Kidney (tissue), 14 donors: ENCODE data around the gene GRAMD4. TPM values are rescaled to one million over a fixed set of nuclear protein-coding genes. Genes with fewer than 3 reads are reported as not detected.
"Not testable (repeated sequence)": the region's sequence is repeated elsewhere in the genome, so short reads cannot be mapped to it uniquely, and the experiment has no call there.

Experiments
- DNase-seq, 5 donors: peaks; one replicate each; pipeline ENCODE4 v3.0.0-alpha.2; 2013 to 2020
- FAIRE-seq: peaks from 2 replicates; lab custom pipeline; 2012; peaks lifted over from hg19 to GRCh38; lab: Jason Lieb, UNC
- H3K27ac ChIP-seq, 2 donors: one replicate each; pipeline ENCODE4 v1.7.0; 2013; ENCODE audit warnings: low read depth in 2 of 2, low read length in 2 of 2, inconsistent platforms in 1 of 2
- H3K27me3 ChIP-seq: one replicate; pipeline ENCODE4 v1.7.1; 2013; ENCODE audit warnings: low read length, inconsistent platforms; ENCODE audit not compliant: control insufficient read depth, insufficient read depth
- H3K36me3 ChIP-seq, 3 donors: one replicate each; pipeline versions ENCODE4 v1.7.0 to v1.7.1; 2013; ENCODE audit warnings: low read length in 3 of 3, control low read depth in 1 of 3, inconsistent platforms in 1 of 3; ENCODE audit not compliant: insufficient read depth in 3 of 3, control insufficient read depth in 2 of 3
- H3K4me1 ChIP-seq, 3 donors: one replicate each; pipeline versions ENCODE4 v1.7.0 to v1.7.1; 2013; ENCODE audit warnings: low read length in 3 of 3, inconsistent platforms in 1 of 3, low read depth in 1 of 3; ENCODE audit not compliant: control insufficient read depth in 2 of 3, insufficient read depth in 2 of 3
- H3K4me3 ChIP-seq, 3 donors: one replicate each; pipeline versions ENCODE4 v1.7.0 to v1.8.1; 2013; ENCODE audit warnings: low read length in 3 of 3, control low read depth in 1 of 3, inconsistent platforms in 1 of 3
- H3K9ac ChIP-seq, 3 donors: one replicate each; pipeline versions ENCODE4 v1.7.0 to v1.7.1; 2013; ENCODE audit warnings: low read length in 3 of 3, control low read depth in 1 of 3, inconsistent platforms in 1 of 3
- H3K9me3 ChIP-seq, 3 donors: one replicate each; pipeline versions ENCODE4 v1.7.0 to v1.7.1; 2013; ENCODE audit warnings: low read length in 3 of 3, control low read depth in 1 of 3, inconsistent platforms in 1 of 3; ENCODE audit not compliant: control insufficient read depth in 2 of 3, insufficient read depth in 1 of 3
- intact Hi-C: fragments of 100-400 bp; cut with DNase I; formaldehyde crosslinking; loops from one replicate; pipeline ENCODE4 v1.11.1; 2022
- polyA plus RNA-seq: library from polyadenylated mRNA; stranded (reverse); fragments of 350-450 nt; fragmentation: Illumina TruSeq; extraction: RNeasy Lipid Tissue Mini Kit (QIAGEN cat#74804); gene quantifications from one replicate; pipeline ENCODE4 v1.2.3, GENCODE V29; 2014; ENCODE audit warnings: low read depth, low replicate concordance; ENCODE audit not compliant: insufficient read depth
- total RNA-seq: library from RNA; stranded (reverse); fragmentation: NEBNext Ultra II Directional; extraction: Animal tissue kit (Norgen Biotek cat#: 25700); gene quantifications from one replicate; pipeline ENCODE4 v1.2.1, GENCODE V29; 2021
- TF ChIP-seq, protein P1 (sequence below): IDR thresholded peaks from 3 replicates; pipeline ENCODE4 v1.5.1; 2012; ENCODE audit warnings: mild to moderate bottlenecking, moderate library complexity, borderline replicate concordance; ENCODE audit not compliant: insufficient read depth; ENCODE audit errors: extremely low read depth
- donor health status: control.
- donor health status: control.
- donor health status: control.
- donor health status: control.
- donor health status: control.
- donor health status: DM: yes; HTN: yes; CAD: no.
- donor health status: Normal renal cell carcinoma (clear cell type).

The GRAMD4 gene
- total and polyA plus RNA-seq, 2 donors from 2014 or later: 12.1 to 58.2 TPM

- Histone ChIP-seq H3K36me3 (no peaks in the 10 kb centered on the region), H3K4me3 (no peak overlapping the region), H3K27ac (no peak overlapping the region), H3K9ac (no peak overlapping the region), H3K9me3 (no peaks in the 10 kb centered on the region), H3K27me3 (no peaks in the 10 kb centered on the region), H3K4me1 (peaks cover 0 to 10% (median 0%) of the 10 kb centered on the region in 3 donors)
- no peak for DNase-seq
- intact Hi-C loops: no loop called here
- no peak for FAIRE-seq
- TF ChIP-seq, protein P1, sequence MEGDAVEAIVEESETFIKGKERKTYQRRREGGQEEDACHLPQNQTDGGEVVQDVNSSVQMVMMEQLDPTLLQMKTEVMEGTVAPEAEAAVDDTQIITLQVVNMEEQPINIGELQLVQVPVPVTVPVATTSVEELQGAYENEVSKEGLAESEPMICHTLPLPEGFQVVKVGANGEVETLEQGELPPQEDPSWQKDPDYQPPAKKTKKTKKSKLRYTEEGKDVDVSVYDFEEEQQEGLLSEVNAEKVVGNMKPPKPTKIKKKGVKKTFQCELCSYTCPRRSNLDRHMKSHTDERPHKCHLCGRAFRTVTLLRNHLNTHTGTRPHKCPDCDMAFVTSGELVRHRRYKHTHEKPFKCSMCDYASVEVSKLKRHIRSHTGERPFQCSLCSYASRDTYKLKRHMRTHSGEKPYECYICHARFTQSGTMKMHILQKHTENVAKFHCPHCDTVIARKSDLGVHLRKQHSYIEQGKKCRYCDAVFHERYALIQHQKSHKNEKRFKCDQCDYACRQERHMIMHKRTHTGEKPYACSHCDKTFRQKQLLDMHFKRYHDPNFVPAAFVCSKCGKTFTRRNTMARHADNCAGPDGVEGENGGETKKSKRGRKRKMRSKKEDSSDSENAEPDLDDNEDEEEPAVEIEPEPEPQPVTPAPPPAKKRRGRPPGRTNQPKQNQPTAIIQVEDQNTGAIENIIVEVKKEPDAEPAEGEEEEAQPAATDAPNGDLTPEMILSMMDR: no peak
Measured at GRCh38 chr22:46639843-46640242, 19.7 kb downstream of the GRAMD4 start.

DNA sequence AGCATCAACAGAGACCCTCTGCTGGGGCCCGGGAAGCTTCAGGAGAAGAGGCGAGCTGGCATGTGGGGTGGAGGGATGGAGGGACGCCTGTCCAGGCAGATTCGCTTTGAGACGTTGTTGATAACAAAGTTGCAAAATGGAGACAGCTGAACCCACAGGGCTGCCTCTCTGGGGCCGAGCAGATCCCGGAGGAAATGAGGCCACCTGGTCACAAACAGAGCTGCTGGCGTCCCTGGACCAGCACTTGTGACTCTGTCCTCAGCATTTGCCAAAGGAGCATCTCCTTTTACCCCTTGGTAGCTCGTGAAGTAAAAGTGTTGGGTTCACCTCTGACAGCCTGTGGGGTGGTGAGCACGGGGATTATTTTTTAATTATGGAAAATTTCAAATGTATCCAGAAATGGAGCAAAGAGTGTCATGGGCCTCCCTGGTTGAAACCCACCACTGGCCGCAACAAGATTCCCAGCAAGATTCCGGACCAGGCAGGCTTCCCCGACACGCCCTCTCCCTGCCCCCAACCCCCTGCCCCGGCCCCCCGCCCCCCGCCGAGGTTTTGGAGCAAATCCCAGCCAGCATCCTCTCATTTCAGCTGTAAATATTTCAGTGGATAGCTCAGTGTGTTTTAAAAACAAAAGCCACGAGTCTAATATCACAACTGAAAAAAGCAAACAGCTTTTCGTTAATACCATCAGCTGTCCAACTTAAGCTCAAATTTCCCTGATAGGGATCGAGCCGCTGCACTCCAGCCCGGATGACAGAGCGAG lies 20.3 kb downstream of the GRAMD4 start:
- intact Hi-C loops: no loop called here
- Histone ChIP-seq H3K9me3 (no peaks in the 10 kb centered on the region), H3K4me3 (no peak overlapping the region), H3K36me3 (no peaks in the 10 kb centered on the region), H3K27me3 (no peaks in the 10 kb centered on the region), H3K4me1 (peaks cover 0 to 10% (median 0%) of the 10 kb centered on the region in 3 donors), H3K9ac (no peak overlapping the region), H3K27ac (no peak overlapping the region)
- TF ChIP-seq, protein P1: no peak
- FAIRE-seq: no peak
- DNase-seq: peak in 1 of 5 donors; percentile 39

- Histone ChIP-seq H3K9me3 (no peaks in the 10 kb centered on the region), H3K9ac (no peak overlapping the region), H3K27me3 (no peaks in the 10 kb centered on the region), H3K4me3 (no peak overlapping the region), H3K36me3 (no peaks in the 10 kb centered on the region), H3K4me1 (peaks cover 0 to 12% (median 3%) of the 10 kb centered on the region in 3 donors), H3K27ac (no peak overlapping the region)
- intact Hi-C loops: no loop called here
- TF ChIP-seq, protein P1: no peak
- DNase-seq (no peak), FAIRE-seq (no peak)
Measured at GRCh38 chr22:46641811-46642266, 21.7 kb downstream of the GRAMD4 start.

DNA sequence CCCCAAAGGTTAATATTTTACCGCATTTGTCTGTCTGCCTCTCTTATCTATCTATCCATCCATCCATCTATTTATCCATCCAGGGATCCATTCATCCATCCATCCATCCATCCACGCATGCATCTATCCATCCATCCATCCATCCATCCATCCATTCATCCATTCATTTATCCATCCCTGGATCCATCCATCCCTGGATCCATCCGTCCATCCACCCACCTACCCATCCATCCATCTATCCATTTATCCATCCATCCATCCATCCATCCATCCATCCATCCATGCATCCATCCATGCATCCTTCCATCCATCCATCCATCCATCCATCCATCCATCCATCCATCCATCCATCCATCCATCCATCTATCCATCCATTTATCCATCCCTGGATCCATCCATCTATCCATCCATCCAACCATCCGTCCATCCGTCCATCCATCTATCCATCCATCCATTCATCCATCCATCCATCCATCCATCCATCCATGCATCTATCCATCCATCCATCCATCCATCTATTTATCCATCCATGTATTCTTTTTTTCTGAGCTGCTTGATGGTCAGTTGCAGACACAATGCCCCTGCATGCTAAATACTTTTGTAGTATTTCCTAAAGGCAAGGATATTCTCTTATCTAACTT lies 22.8 kb downstream of the GRAMD4 start:
- H3K9ac ChIP-seq, H3K27me3 ChIP-seq, H3K36me3 ChIP-seq, DNase-seq, intact Hi-C loops, FAIRE-seq, H3K27ac ChIP-seq, H3K4me3 ChIP-seq, H3K9me3 ChIP-seq: not testable (repeated sequence)
- H3K4me1 ChIP-seq: peaks cover 0 to 12% (median 3%) of the 10 kb centered on the region in 3 donors
